Measurements from ENCODE around the gene KRTAP10-8.
"Not testable (repeated sequence)": the region's sequence is repeated elsewhere in the genome, so short reads cannot be mapped to it uniquely, and the experiment has no call there.

Gene KRTAP10-8

DNA sequence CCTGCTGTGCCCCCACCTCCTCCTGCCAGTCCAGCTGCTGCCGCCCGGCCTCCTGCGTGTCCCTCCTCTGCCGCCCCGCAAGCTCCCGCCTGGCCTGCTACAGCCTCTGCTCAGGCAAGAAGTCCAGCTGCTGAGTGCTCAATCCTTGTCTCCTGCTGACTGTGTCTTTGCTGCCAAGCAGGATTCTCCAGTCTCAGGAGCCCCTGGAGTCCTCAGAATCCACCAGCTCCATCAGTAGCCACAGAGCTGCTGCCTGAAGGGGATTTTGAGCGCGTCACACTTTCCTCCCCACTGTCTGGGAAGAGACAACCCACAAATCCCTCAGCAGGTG is 35.3 kb downstream of the KRTAP10-8 start:
- no peak for DNase-seq

DNA sequence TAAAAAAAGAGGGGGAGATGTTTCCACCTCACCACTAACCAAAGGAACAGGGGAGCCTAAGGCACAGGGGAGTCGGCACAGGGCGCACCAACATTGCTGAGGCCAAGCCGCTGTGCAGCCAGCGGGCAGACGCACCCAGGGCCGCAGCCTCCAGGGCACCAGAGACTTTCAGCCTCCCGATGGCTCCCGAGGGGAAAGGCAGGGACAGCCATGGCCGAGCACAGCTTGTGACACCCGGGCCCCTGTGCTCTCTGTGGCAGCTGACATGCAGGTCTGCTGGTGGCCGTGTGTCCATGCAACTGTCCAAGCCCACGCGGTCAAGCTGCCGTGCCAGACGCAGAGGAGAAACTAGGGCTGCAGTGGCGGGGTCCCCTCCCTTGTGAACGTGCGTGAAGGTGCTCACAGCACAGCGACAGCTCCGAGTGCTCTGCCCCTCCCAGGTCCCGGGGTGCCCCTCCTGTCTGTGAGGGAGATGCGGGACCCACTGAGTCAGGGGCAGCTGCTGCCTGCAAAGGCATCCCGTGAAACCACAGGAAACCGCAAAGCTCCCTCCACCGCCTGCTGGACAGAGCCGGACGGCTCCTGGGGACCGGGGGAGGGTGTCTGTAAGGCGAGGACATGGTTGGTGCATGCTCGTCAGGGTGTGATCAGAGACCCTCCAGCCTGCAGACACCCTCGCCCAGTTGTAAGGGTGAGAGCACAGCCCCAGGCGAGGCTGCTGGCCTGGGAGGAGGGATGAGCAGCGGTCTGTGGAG is 36.9 kb downstream of the KRTAP10-8 start:
- no peak for DNase-seq

DNA sequence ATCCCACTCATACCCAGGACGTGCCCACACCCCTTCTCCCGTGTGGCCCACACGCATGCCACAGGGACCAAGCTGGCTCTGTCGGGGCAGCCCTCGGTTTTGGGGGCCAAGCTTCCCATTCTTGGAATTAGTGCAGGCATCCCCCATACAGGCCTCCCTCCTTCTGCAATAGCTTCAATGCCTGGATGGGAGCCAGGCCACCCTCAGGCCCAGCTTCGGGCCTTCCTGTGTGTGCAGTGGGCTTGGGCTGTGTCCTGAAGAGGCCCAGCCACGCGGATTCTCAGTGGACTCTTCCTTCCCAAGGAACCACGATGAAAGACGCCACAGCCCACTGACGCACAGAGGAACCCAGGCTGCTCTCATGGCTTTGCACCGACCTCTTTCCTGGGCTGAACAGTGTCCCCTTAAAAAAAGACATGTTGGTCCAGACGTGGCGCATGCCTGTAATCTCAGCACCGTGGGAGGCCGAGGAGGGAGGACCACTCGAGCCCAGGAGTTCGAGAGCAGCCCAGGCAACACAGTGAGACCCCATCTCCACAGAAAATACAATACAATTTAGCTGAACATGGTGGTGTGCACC is 37.7 kb downstream of the KRTAP10-8 start:
- no peak for DNase-seq

DNA sequence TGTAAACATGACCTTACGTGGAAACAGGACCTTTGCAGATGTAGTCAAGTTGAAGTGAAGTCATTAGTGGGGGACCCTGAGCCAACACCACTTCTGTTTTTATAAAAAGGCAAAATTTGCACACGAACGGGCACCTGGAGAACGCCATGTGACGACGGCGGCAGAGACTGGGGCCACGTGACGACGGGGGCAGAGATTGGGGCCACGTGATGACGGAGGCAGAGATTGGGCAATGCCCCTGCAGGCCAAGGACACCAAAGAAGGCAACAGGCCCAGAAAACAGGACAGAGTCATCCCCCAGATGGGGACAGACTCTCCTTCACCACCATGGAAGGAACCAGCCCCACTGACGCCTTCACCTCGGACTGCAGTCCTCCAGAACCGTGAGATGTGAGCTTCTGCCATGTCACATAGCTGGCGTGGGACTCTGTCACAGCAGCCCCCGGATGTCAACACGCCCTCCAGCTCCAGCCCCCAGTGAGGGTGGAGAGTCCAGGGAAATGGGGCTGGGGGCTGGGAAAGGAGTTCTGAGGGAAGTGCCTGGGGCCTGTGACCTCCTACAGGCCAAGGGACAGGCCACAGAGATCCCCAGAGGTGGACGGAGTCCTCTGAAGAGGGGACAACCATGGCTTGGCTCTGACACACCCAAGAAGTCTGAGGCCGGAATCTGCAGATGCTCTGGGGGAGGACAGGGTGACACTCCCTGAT is 38.5 kb downstream of the KRTAP10-8 start:
- DNase-seq = no peak

DNA sequence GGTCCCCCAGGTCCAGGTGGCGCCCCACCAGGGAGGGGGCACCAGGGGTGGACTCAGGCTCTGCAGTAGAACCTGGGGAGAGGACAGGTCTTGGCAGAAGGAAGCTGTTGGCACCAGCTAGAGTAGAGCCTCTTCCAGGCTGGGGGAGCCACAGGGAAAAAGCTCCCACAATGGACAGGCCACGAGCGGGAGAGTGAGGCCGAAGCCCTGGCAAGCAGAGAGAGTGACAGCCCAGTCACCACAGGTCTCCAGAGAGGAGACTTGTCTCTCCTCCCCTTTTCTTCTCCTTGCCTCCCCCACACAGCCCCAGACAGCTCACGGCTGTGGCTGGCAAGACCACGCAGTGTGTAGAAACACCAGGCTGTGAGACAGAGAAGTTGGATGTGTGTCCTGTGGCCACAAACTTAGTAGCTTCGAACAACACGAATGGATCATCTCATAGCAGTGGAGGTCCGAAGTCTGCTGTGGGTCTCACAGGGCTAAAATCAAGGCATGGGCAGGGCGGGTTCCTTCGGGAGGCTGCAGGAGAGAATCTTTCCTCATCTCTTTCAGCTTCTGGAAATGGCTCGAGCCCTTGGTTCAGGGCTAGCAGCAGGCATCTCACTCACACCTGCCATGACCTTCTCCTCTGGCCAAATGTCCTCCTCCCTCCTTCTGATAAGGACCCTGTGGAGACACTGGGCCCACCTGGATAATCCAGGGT is 39.2 kb downstream of the KRTAP10-8 start:
- DNase-seq = no peak

DNA sequence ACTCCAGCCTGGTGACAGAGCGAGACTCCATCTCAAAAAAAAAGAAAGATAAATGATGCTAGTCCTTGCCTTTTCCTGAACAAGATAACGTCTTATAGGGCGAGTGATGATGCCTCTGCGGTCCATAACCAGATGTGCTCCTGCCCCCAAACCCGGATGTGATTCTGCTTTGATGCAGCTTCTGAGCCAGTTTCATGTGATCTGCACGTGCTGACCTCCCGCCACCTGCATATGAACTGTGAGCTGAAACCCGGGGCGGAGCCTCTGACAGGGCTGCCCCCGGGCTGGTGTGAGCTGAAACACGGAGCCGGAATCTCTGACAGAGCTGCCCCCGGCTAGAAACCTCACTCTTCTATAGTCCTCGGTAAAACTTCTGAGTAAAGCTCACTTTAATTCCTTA is 41.2 kb downstream of the KRTAP10-8 start:
- DNase-seq = no peak

DNA sequence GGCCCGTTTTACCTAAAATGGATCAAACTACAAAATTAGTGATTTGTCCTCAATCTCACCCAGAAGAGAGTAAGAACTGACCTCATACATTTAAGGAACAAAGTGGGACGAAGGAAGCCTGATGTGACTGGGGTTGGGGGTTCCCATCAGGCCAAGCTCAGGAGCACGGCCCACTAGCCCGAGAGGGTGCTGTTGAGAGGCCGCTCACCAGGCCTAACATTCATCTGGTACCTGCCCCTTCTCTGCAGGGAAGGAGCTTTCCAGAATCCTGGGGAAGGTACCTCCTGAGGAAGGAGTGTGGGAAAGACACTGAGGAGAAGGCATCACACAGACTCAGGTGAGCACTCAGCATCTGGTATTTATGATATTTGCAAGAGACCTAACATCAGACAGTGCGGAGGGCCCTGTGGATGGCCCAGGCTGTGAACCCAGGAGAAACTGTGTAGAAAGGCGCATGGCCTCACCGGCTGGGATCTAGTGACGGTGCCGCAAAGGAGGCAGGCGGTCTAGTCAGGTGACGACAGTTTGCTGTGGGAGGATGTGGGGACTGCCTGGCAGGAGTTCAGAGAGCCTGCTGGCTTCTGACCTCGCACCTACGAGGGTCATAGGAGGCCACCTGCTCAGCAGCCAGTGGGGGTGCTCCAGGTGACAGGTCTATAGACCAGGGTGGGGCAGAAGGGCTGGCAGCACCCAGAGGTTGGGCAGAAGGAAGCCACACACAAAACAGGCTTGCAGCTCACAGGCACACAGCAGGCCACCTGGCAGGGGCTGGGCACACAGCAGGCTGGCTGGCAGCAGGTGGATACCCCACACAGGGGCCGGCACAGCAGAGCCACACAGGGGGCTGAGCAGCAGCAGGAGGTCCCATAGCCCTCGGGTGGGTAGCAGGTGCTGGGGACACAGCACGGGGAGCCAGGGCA is 42.0 kb downstream of the KRTAP10-8 start:
- no peak for DNase-seq

DNA sequence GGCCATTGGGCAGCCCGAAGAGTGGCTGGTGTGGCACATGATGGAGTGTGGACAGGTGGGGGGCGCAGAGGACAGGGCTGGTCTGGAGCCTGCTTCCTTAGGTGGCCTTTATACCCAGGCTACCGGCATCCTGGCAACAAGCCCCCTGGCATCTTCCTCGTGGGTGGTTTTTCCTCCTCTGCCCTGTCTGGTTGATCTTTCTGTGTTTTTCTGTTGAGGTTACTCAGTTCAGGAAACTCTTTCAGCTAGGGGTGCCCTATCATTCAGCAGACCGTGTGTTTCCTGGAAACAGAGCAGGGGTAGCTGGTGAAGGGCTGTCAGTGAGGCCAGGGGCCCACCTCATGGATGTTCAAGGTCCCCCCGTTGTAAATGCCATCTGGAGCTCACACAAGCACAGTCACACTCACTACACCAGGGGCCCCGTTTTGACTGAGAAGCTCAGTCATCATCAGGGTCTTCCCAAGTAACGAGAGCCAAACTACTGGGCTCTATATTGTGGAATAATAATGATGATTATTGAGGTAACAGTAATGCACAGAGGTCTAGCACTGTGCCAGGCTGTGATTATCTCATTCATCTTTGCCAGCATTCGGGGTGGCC is 42.8 kb downstream of the KRTAP10-8 start, which contains the start of gene KRTAP12-4:
Gene KRTAP12-4 (minus strand): TSS at position 84 of the 600 bp plus-strand sequence. CDS start 45 bp downstream, at position 39.
- DNase-seq = no peak

DNA sequence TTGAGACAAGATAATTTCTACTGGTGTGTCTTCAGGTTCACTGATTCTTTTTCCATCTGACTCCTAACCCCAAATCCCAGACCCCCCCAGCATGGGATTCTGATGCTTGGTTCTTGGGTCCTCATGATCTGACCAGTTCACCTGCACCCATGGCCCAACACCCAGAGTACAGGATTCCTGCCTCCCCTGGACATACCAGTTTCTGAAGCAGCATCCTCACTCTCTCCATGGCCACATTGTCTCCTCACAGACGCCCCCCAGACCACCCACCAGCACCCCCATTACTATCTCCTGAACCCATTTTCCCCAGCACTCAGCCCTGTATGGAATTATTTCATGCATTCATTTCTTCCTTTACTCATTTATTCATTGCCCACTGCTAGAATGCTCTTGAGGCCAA is 45.0 kb downstream of the KRTAP10-8 start:
- no peak for DNase-seq

DNA sequence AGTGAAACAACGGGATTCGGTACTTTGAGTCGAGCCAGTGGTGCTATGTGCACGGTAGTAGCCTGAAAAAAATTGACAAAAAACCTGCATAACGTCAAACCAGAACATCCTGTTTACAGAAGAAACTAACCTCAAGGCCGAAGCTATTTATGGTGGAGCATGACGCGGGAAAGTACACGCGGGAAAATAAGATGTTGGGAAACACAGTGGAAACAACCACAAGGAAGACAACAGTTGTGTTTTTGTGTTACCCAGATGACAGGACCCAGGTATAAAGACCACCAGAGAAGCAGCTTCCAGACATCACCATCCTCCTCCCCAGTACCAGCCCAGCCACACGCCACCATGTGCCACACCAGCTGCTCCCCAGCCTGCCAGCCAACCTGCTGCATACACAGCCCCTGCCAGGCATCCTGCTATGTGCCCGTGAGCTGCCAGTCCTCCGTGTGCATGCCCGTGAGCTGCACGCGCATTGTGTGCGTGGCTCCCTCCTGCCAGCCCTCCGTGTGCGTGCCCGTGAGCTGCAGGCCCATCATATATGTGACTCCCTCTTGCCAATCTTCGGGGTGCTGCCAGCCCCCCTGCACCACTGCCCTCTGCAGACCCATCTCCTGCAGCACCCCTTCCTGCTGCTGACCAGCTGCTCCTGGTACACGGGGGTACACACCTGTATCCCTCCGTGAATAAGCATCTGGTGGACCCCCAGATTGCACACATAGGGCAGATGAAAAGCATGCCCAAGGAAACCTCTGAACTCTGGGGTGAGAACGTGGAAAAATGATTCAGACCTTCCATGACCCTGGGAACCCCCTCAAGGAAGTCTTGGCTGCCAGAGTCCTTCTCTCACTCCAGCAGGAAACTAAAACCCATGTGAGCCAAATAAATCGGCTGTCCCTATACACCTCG is 46.0 kb downstream of the KRTAP10-8 start, which contains the start of gene KRTAP12-3:
Gene KRTAP12-3 (plus strand): TSS at position 298 of the 906 bp plus-strand sequence. CDS start 48 bp downstream, at position 346.
- no peak for DNase-seq

DNA sequence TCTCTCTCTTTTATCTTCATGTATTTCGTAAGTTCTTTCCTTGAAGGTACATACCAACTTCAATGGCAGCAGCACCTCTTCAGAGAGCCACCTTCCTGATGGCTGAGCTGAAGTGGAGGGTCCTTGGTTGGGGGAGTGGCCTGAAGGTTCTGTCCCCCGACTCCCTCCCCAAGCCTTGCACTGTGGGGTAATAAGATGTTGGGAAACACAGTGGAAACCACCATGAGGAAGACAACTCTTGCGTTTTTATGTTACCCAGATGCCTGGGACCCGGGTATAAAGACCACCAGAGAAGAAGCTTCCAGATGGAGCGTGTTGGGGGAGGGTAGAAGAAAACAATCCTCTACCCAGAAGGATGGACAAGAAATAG is 46.6 kb downstream of the KRTAP10-8 start:
- no peak for DNase-seq

DNA sequence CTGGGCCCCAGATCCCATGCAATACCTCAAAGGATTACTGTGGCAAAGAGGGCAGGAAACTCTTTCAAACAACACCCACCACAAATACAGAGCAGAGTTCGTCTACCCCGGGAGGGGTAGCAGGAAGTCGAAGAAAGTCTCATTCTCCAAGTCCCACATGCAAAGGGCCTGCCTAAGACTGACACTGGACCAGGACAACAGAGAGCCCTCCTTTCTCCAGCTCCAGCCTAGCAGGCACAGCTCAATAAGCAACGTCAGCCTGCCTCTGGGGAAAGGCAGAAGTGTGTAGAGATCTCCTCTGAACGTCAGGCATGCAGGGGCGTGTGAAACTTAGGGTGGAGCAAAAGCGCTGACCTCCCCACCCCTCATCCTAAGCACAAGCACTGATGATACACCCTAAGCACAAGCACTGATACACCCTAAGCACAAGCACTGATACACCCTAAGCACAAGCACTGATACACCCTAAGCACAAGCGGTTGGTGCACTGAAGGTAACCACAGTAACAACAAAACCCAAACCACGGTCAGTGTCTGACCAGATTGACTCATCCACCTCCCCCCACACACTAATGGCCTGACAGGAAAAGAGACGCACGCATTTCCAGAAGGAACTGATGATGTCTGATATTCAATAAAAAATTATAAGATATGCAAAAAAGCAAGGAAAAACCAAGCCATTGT is 47.2 kb downstream of the KRTAP10-8 start:
- DNase-seq = no peak

DNA sequence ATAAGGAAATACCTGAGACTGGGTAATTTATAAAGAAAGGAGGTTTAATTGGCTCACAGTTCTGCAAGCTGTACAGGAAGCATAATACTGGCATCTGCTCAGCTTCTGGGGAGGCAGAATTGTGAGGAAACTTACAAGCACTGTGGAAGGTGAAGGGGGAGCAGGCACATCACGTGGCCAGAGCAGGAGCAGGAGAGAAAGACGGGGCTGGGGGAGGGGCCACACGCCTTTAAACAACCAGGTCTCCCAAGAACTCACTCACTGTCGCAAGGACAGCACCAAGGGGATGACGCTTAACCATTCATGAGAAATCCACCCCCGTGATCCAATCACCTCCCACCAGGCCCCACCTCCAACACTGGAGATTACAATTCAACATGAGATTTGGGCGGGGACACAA is 49.7 kb downstream of the KRTAP10-8 start:
- not testable (repeated sequence) for DNase-seq

Measured in NCI-H1436 treated with DMSO at 0.1 percent for 48 hours (cell line).